ENCODE measurements around the gene EIF2B5.
A peak's percentile ranks its signal among the peaks of the same experiment; 100 is the strongest.
"Not testable (repeated sequence)": the region's sequence is repeated elsewhere in the genome, so short reads cannot be mapped to it uniquely, and the experiment has no call there.

The EIF2B5 gene

DNA sequence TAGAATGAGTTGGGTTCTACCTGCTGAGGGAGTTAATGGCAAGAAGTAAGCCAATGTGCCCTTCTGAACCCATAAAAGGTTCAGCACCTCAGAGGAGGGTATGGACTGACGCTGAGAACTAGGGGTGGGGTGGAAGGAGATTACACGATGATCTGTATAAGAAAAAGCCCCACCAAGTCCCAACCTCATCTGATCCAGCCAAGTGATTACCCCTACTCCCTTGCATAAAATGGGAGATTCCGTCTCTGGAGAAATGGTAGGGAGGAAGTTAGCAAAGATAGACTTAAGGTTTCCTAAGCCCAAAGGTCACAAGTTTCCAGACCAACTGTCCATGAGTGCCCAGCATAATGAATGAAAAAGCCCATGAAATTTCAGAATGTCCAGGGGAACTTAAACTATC is 12.9 kb downstream of the EIF2B5 start:
- Histone ChIP-seq H3K4me1 (ENCODE audit: control insufficient read depth, insufficient read depth, low read length) (no peaks in the 10 kb centered on the region), H3K9me3 (ENCODE audit: control insufficient read depth, insufficient read depth, low read length) (no peaks in the 10 kb centered on the region), H3K9ac (ENCODE audit: low read depth, low read length) (no peak overlapping the region), H3K27ac (ENCODE audit: low read depth, low read length) (no peak overlapping the region), H3K4me3 (ENCODE audit: low read depth, low read length) (no peak overlapping the region), H3K36me3 (ENCODE audit: control insufficient read depth, insufficient read depth, low read length) (peaks cover 28% of the 10 kb centered on the region), H3K27me3 (ENCODE audit: control insufficient read depth, insufficient read depth, low read length) (no peaks in the 10 kb centered on the region)

DNA sequence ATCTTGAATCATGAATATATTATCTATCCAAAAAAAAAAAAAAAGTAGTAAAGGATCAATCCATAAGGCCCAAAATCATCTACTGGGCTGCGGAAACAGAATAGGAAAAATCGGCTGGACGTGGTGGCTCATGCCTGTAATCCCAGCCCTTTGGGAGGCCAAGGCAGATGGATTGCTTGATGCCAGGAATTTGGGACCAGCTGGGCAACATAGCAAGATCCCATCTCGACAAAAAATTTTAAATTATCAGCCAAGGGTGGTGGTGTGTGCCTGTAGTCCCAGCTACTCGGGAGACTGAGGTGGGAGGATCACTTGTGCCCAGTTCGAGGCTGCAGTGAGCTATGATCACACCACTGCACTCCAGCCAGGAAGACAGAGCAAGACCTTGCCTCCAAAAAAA is 14.0 kb downstream of the EIF2B5 start:
- Histone ChIP-seq H3K4me3 (ENCODE audit: low read depth, low read length) (no peak overlapping the region), H3K36me3 (ENCODE audit: control insufficient read depth, insufficient read depth, low read length) (peaks cover 17% of the 10 kb centered on the region), H3K27me3 (ENCODE audit: control insufficient read depth, insufficient read depth, low read length) (no peaks in the 10 kb centered on the region), H3K9ac (ENCODE audit: low read depth, low read length) (no peak overlapping the region), H3K4me1 (ENCODE audit: control insufficient read depth, insufficient read depth, low read length) (no peaks in the 10 kb centered on the region), H3K27ac (ENCODE audit: low read depth, low read length) (no peak overlapping the region), H3K9me3 (ENCODE audit: control insufficient read depth, insufficient read depth, low read length) (no peaks in the 10 kb centered on the region)

DNA sequence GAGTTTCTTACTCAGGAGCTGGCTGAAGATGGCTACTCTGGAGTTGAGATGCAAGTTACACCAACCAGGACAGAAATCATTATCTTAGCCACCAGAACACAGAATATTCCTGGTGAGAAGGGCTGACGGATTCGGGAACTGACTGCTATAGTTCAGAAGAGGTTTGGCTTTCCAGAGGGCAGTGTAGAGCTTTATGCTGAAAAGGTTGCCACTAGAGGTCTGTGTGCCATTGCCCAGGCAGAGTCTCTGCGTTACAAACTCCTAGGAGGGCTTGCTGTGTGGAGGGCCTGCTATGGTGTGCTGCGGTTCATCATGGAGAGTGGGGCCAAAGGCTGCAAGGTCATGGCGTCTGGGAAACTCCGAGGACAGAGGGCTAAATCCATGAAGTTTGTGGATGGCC is 14.6 kb downstream of the EIF2B5 start:
- H3K27me3 ChIP-seq (ENCODE audit: control insufficient read depth, insufficient read depth, low read length); H3K9me3 ChIP-seq (ENCODE audit: control insufficient read depth, insufficient read depth, low read length); H3K9ac ChIP-seq (ENCODE audit: low read depth, low read length); H3K27ac ChIP-seq (ENCODE audit: low read depth, low read length); H3K4me1 ChIP-seq (ENCODE audit: control insufficient read depth, insufficient read depth, low read length); H3K4me3 ChIP-seq (ENCODE audit: low read depth, low read length): not testable (repeated sequence)
- H3K36me3 ChIP-seq (ENCODE audit: control insufficient read depth, insufficient read depth, low read length): peaks cover 11% of the 10 kb centered on the region

DNA sequence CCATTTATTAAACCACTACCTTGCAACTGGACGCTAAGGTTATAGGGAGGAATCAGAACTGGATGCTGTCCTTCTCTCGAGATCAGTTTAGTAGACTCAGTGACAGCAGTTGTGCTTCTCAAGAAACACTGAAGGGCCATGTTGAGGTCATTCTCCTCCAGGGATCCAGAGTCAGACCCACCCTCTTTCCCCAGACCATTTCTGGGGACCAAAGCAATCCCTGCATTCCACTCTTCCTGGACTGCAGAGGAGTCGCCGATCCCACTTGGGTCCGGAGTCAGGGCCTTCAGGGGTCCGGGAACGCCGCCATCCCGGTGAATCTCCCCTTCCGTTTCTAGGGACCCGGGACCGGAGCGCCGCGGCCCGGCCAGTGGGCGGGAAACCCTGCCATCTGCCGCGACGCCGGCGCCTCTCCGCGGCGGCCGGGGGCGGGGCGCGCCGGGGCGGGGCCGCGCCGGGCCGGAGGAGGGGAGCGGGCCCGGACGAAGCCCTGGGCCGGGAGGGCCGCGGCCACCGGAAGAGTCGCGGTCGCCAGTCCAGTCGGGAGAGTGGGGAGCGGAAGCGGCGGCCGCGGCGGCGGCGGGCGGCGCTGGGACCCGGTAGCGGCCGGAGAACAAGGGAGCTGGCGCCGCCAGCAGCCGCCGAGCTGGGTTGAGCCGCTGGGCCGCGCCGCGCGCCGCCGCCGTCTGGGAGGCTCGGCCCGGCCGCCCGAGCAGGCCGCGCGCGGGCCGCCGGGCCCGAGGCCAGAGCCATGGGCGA is 19.9 kb downstream of the EIF2B5 start, which contains the start of gene DVL3:
Gene DVL3, plus strand, starts transcription at position 493 of the 759 bp plus-strand sequence. Its CDS starts 259 bp downstream, at position 752.
- no peaks in the 10 kb centered on the region for H3K27me3 ChIP-seq (ENCODE audit: control insufficient read depth, insufficient read depth, low read length)
- H3K4me1 ChIP-seq (ENCODE audit: control insufficient read depth, insufficient read depth, low read length): peaks cover 9% of the 10 kb centered on the region
- H3K9ac ChIP-seq (ENCODE audit: low read depth, low read length): peak within 1 kb of the TSS; percentile 43
- H3K4me3 ChIP-seq (ENCODE audit: low read depth, low read length): peak within 1 kb of the TSS; percentile 97
- H3K27ac ChIP-seq (ENCODE audit: low read depth, low read length): peak within 1 kb of the TSS; percentile 93
- no peaks in the 10 kb centered on the region for H3K9me3 ChIP-seq (ENCODE audit: control insufficient read depth, insufficient read depth, low read length)
- no peaks in the 10 kb centered on the region for H3K36me3 ChIP-seq (ENCODE audit: control insufficient read depth, insufficient read depth, low read length)

DNA sequence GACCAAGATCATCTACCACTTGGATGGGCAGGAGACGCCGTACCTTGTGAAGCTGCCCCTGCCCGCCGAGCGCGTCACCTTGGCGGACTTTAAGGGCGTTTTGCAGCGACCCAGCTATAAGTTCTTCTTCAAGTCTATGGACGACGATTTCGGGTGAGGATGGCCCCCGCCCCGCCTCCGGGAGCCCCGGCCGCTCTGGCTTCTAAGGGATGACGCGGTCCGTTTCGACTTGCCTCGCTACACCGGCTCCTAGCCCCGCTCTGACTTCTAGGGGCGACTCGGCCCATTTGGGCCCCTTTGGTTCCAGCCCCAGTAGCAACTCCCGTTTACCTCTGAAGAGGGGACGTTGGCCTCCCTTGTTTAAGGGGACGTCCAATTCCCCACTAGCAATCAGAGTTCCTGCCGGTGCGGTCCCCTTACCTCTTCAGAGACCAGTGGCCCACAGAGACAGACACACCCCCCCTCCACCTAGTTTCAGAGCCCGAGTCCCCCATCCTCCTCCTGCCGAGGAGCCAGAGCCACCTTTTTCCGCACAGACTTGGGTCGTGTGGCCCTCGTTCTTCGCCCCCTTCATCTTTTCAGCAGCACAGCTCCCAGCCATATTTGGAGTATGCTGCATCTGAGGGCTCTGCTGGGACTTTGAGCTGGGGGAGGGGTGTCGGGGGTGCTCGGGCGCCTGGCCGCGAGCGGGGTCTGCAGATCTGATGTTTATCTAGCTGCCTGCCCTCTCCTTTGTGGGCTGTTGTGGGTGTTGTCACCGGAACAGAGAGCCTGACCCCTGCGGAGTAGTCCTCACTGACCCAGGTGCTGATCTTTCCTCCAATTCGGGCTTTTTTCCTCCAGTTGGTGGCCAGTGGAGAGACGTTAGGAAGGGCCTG is 20.7 kb downstream of the EIF2B5 start:
- H3K9ac ChIP-seq (ENCODE audit: low read depth, low read length): peak overlapping the region; percentile 40
- H3K36me3 ChIP-seq (ENCODE audit: control insufficient read depth, insufficient read depth, low read length): no peaks in the 10 kb centered on the region
- peaks cover 9% of the 10 kb centered on the region for H3K4me1 ChIP-seq (ENCODE audit: control insufficient read depth, insufficient read depth, low read length)

DNA sequence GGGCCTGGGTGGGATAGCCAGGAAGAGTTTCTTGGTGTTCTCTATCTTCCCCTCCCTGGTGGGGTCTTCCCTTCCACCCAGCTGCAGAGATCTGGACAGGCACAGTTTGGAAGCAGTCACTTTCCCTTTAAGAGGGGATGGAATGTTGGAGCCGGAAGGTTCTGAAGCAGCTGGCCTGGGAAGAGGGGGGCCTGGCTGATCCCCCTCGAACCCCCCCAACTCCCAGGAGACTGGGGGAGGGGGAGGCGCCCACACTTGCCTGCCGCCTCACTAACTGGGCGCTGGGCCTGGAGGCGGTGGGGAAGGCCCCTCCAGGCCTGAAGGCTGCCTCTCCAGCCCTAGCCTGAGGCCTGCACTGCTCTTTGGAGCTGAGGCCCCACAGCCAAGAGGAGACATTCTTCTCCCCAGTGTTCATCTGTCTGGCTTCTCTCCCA is 21.4 kb downstream of the EIF2B5 start:
- Histone ChIP-seq H3K27ac (ENCODE audit: low read depth, low read length) (peak overlapping the region; percentile 93), H3K4me1 (ENCODE audit: control insufficient read depth, insufficient read depth, low read length) (peaks cover 9% of the 10 kb centered on the region), H3K36me3 (ENCODE audit: control insufficient read depth, insufficient read depth, low read length) (no peaks in the 10 kb centered on the region)

More for the DNA sequence above, 20.7 kb downstream of the EIF2B5 start:
- Histone ChIP-seq H3K9me3 (ENCODE audit: control insufficient read depth, insufficient read depth, low read length) (no peaks in the 10 kb centered on the region), H3K4me3 (ENCODE audit: low read depth, low read length) (peak overlapping the region; percentile 97), H3K27ac (ENCODE audit: low read depth, low read length) (peak overlapping the region; percentile 93), H3K27me3 (ENCODE audit: control insufficient read depth, insufficient read depth, low read length) (no peaks in the 10 kb centered on the region)

DNA sequence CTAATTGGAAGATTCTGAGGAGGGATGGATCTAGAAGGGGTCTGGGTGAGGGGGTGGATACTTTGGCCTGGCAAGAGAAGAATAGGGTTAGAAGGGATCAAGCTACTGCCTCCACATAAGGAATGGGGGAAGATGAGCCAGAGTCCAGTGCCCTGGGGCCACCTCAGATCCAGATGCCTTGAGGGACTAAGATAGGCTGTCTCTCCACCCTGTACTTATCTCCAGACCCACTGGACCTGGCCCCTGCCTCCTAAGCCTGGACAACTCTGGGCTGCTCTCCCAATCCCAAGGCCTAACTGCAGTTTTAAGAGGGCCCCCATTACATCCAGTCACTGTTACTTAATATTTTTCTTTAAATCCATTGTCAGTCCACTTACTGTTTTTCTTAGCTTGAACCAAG is 22.0 kb downstream of the EIF2B5 start:
- peak overlapping the region; percentile 93 for H3K27ac ChIP-seq (ENCODE audit: low read depth, low read length)
- H3K9ac ChIP-seq (ENCODE audit: low read depth, low read length): peak overlapping the region; percentile 39; the same call in 1 of the 2 replicates

More for the DNA sequence above, 21.4 kb downstream of the EIF2B5 start:
- H3K9ac ChIP-seq (ENCODE audit: low read depth, low read length): peak overlapping the region; percentile 39
- no peaks in the 10 kb centered on the region for H3K27me3 ChIP-seq (ENCODE audit: control insufficient read depth, insufficient read depth, low read length)
- peak overlapping the region; percentile 97 for H3K4me3 ChIP-seq (ENCODE audit: low read depth, low read length)
- H3K9me3 ChIP-seq (ENCODE audit: control insufficient read depth, insufficient read depth, low read length): no peaks in the 10 kb centered on the region

DNA sequence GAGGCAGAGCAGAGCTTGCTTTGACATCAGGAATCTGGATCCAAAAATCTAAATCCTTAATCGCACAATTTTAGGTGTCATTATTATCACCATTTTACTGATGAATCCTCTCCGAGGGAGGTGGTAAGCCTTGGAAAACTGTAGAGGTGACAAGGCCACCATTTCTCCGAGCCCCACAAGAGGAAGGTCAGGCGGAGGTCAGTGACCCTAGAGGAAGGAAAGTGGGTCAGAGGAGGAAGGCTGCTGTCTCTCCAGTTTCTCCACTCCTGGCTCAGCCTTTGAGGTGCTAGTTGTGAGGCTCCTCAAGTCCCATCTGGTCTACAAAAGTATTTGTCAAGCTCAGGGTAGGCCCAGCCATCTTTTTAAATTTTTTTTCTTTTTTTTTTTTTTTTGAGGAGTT is 23.2 kb downstream of the EIF2B5 start:
- peaks cover 9% of the 10 kb centered on the region for H3K4me1 ChIP-seq (ENCODE audit: control insufficient read depth, insufficient read depth, low read length)
- H3K4me3 ChIP-seq (ENCODE audit: low read depth, low read length): no peak overlapping the region
- H3K9me3 ChIP-seq (ENCODE audit: control insufficient read depth, insufficient read depth, low read length): no peaks in the 10 kb centered on the region
- no peak overlapping the region for H3K9ac ChIP-seq (ENCODE audit: low read depth, low read length)
- H3K27me3 ChIP-seq (ENCODE audit: control insufficient read depth, insufficient read depth, low read length): no peaks in the 10 kb centered on the region
- H3K27ac ChIP-seq (ENCODE audit: low read depth, low read length): no peak overlapping the region
- peaks cover 3% of the 10 kb centered on the region for H3K36me3 ChIP-seq (ENCODE audit: control insufficient read depth, insufficient read depth, low read length)

More for the DNA sequence above, 22.0 kb downstream of the EIF2B5 start:
- H3K4me1 ChIP-seq (ENCODE audit: control insufficient read depth, insufficient read depth, low read length): peaks cover 9% of the 10 kb centered on the region
- H3K4me3 ChIP-seq (ENCODE audit: low read depth, low read length): peak overlapping the region; percentile 97
- H3K9me3 ChIP-seq (ENCODE audit: control insufficient read depth, insufficient read depth, low read length): no peaks in the 10 kb centered on the region
- H3K36me3 ChIP-seq (ENCODE audit: control insufficient read depth, insufficient read depth, low read length): no peaks in the 10 kb centered on the region
- H3K27me3 ChIP-seq (ENCODE audit: control insufficient read depth, insufficient read depth, low read length): no peaks in the 10 kb centered on the region

DNA sequence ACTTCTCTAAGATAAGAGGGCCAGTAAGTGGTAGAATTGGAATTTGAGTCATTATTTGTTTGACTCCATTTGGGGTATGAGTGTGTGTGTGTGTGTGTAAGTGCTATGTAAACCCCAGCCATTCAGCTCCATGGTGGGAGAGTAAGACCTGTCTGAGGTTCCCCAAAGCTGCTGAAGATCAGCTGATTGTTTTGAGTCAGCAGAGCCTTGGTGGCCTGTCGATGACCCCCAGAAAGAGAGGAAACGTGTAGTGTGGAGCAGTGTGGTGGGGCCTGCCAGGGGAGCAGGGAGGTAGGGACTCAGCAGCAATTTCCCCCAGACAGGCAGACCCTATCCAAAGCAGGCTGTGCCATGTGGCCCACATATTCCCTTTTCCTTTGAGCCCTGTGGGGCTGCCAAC is 25.3 kb downstream of the EIF2B5 start:
- Histone ChIP-seq H3K4me1 (ENCODE audit: control insufficient read depth, insufficient read depth, low read length) (peaks cover 9% of the 10 kb centered on the region), H3K36me3 (ENCODE audit: control insufficient read depth, insufficient read depth, low read length) (peaks cover 24% of the 10 kb centered on the region), H3K27me3 (ENCODE audit: control insufficient read depth, insufficient read depth, low read length) (no peaks in the 10 kb centered on the region), H3K4me3 (ENCODE audit: low read depth, low read length) (no peak overlapping the region), H3K9ac (ENCODE audit: low read depth, low read length) (no peak overlapping the region), H3K27ac (ENCODE audit: low read depth, low read length) (no peak overlapping the region), H3K9me3 (ENCODE audit: control insufficient read depth, insufficient read depth, low read length) (no peaks in the 10 kb centered on the region)

DNA sequence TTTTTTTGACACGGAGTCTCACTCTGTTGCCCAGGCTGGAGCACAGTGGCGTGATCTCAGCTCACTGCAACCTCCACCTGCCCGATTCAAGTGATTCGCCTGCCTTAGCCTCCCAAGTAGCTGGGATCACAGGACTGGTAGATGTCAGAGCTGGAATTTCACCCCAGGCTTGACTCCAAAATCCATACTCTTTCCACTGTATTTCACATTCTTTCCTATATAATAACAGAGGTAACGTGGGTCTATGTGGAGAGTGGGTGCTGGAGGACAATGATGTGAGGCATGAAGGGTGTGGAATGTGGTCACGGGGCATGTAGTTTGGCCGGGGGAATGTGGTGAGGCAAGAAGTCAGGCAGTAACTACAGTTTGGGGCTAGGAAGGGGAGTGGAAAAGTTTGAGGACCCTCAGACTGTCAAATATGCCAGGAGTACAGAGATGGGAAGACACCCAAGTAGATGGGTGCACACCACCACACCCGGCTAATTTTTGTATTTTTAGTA is 27.5 kb downstream of the EIF2B5 start:
- not testable (repeated sequence) for H3K27ac ChIP-seq (ENCODE audit: low read depth, low read length); H3K9me3 ChIP-seq (ENCODE audit: control insufficient read depth, insufficient read depth, low read length); H3K4me3 ChIP-seq (ENCODE audit: low read depth, low read length); H3K27me3 ChIP-seq (ENCODE audit: control insufficient read depth, insufficient read depth, low read length); H3K4me1 ChIP-seq (ENCODE audit: control insufficient read depth, insufficient read depth, low read length); H3K9ac ChIP-seq (ENCODE audit: low read depth, low read length)
- H3K36me3 ChIP-seq (ENCODE audit: control insufficient read depth, insufficient read depth, low read length): peaks cover 45% of the 10 kb centered on the region
